Lung (tissue), 12 donors: ENCODE data around the gene OPCML. TPM values are rescaled to one million over a fixed set of nuclear protein-coding genes. Genes with fewer than 3 reads are reported as not detected.

ENCODE experiments used
- ATAC-seq: fragments of 200-7000 bp; cut with Tn5 transposase; one replicate; pipeline ENCODE4 v1.9.1; 2020; ENCODE audit warnings: moderate number of reproducible peaks; ENCODE audit not compliant: insufficient read depth, low FRiP score
- DNase-seq, 3 donors: peaks; one replicate each; pipeline ENCODE4 v3.0.0-alpha.2; 2013 to 2017
- H3K27ac ChIP-seq, 2 donors: one replicate each; pipeline ENCODE4 v1.5.1; 2013; ENCODE audit warnings: mild to moderate bottlenecking in 2 of 2, moderate library complexity in 2 of 2, control low read depth in 1 of 2, inconsistent platforms in 1 of 2, low read depth in 1 of 2, low read length in 1 of 2
- H3K27me3 ChIP-seq, 3 donors: one replicate each; pipeline ENCODE4 v1.5.1; 2013; ENCODE audit warnings: low read length in 2 of 3; ENCODE audit not compliant: control insufficient read depth in 3 of 3, insufficient read depth in 3 of 3
- H3K36me3 ChIP-seq, 4 donors: one replicate each; pipeline ENCODE4 v1.5.1; 2013; ENCODE audit warnings: low read length in 4 of 4, mild to moderate bottlenecking in 1 of 4, moderate library complexity in 1 of 4; ENCODE audit not compliant: control insufficient read depth in 4 of 4, insufficient read depth in 4 of 4
- H3K4me1 ChIP-seq, 5 donors: one replicate each; pipeline ENCODE4 v1.5.1; 2013; ENCODE audit warnings: low read length in 5 of 5, mild to moderate bottlenecking in 2 of 5, moderate library complexity in 1 of 5; ENCODE audit not compliant: control insufficient read depth in 5 of 5, insufficient read depth in 5 of 5
- H3K4me3 ChIP-seq: one replicate; pipeline ENCODE4 v1.5.1; 2013; ENCODE audit warnings: mild to moderate bottlenecking, control low read depth, moderate library complexity
- H3K9ac ChIP-seq, 2 donors: one replicate each; pipeline ENCODE4 v1.5.1; 2013; ENCODE audit warnings: low read length in 2 of 2, control low read depth in 1 of 2; ENCODE audit not compliant: insufficient read depth in 1 of 2
- H3K9me3 ChIP-seq, 4 donors: one replicate each; pipeline ENCODE4 v1.5.1; 2013; ENCODE audit warnings: low read length in 3 of 4, mild to moderate bottlenecking in 1 of 4, moderate library complexity in 1 of 4; ENCODE audit not compliant: control insufficient read depth in 4 of 4, insufficient read depth in 3 of 4
- WGBS, 2 donors: extraction: QIAGEN DNeasy Blood & Tissue Kit; methylation state at CpG; one replicate each; pipeline ENCODE4 v1.1.7; 2013; 5-methylcytosine and 5-hydroxymethylcytosine counted together
- polyA plus RNA-seq, 2 donors: library from polyadenylated mRNA; stranded (reverse); fragments of 200-250 nt; gene quantifications; one replicate each; pipeline ENCODE4 v1.2.1, GENCODE V29; 2013
- total RNA-seq, 2 donors: library from RNA; depleted of rRNA in 1 of 2; stranded (reverse); fragments of >200 nt in 1 of 2; gene quantifications; one replicate each; pipeline ENCODE4 v1.2.1, GENCODE V29; 2014 to 2021
- TF ChIP-seq, protein P1 (sequence below): IDR thresholded peaks from 2 replicates; pipeline ENCODE4 v1.5.1; 2012; ENCODE audit warnings: mild to moderate bottlenecking; ENCODE audit errors: control extremely low read depth, extremely low read depth
- donor health status: control.
- donor health status: control.
- donor health status: Bipolar disorder and iron deficiency.
- donor health status: healthy.
- donor health status: DM: yes; HTN: yes; CAD: no.

OPCML gene
- total and polyA plus RNA-seq, 4 donors = 0.49 to 0.74 TPM; not detected in 2

DNA sequence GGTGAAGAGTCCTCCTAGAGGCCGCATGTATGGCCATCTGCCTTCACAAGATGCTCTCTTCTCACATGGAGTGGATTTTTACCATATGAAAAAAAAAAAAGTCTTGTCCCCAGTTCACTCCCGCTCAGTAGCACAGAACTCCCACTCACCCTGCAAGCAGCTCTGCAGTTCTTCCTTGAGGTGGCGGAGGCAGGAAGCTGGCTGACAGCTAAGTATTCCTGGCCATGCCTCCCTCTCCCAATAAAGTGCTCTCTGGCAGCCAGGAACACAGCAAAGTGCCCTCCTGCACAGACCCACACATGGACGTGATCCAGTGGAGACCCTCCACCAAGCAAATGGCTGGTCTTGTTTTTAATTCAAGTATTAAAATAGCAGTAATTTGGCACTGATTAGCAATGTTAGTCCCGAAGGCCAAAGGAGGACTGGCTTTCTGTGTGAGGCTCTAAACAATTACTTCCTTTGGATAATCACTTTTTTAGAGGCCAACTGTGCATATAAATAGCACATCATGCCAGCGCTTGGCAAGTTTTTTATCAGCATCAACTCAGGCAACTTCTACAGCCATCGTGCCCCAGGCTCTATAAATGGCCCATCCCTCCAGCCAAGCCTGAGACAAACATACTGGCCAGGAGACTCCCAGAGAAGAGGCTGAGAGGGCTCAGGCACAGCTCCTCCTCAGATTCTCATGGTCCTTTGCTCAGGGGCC, 413.6 kb downstream of the OPCML start:
- ATAC-seq = no peak
- peaks cover 0 to 3% (median 0%) of the 10 kb centered on the region in 3 donors for H3K27me3 ChIP-seq
- H3K4me3 ChIP-seq = no peak overlapping the region
- WGBS, 2 donors = 63 to 74% methylated on average over 7 of the region's 7 CpGs
- H3K9me3 ChIP-seq = peaks cover 0 to 2% (median 0%) of the 10 kb centered on the region in 4 donors
- no peaks in the 10 kb centered on the region for H3K36me3 ChIP-seq
- DNase-seq = no peak
- no peak overlapping the region for H3K9ac ChIP-seq
- TF ChIP-seq, protein P1, sequence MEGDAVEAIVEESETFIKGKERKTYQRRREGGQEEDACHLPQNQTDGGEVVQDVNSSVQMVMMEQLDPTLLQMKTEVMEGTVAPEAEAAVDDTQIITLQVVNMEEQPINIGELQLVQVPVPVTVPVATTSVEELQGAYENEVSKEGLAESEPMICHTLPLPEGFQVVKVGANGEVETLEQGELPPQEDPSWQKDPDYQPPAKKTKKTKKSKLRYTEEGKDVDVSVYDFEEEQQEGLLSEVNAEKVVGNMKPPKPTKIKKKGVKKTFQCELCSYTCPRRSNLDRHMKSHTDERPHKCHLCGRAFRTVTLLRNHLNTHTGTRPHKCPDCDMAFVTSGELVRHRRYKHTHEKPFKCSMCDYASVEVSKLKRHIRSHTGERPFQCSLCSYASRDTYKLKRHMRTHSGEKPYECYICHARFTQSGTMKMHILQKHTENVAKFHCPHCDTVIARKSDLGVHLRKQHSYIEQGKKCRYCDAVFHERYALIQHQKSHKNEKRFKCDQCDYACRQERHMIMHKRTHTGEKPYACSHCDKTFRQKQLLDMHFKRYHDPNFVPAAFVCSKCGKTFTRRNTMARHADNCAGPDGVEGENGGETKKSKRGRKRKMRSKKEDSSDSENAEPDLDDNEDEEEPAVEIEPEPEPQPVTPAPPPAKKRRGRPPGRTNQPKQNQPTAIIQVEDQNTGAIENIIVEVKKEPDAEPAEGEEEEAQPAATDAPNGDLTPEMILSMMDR = no peak
- H3K4me1 ChIP-seq = peaks cover 0 to 3% (median 0%) of the 10 kb centered on the region in 5 donors
- no peak overlapping the region for H3K27ac ChIP-seq

DNA sequence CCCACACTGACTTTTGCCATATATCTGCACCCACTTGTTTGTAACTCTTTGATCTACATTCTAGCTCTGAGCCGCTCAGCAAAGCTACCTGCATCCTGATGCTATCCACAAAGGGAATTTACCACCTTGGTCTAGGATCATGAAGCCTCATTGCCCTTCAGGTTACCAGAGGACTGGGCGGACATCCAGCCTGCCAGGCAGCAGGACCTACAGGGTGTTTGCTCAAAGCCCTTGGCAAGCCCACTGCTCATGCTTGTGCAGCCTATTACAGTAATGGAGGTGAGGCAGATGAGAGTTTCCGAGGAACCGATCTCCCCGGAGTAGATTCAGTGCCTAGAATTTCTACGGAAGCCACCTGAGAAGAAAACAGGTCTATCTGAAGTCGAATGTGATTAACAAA, 417.2 kb downstream of the OPCML start:
- WGBS, 2 donors = 90 to 93% methylated on average over 7 of the region's 7 CpGs

DNA sequence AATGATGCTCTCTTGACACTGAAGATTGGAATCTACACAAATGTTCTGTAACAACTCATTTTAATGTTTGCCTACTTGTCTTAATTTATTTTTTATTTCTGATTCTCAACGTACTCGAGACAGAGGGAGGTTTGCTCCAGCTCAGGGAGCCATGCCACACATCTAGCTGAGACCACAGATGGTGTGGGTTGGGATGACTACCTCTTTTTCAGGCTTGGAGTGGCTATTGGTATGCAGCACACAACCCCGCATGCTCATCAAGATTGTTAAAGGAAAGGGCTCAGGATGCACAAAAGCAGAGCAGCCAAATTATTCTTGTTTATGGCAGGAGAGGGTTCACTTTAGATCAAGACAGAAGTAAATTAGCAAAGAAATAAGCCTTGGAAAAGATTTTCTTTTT, 424.5 kb downstream of the OPCML start:
- Histone ChIP-seq H3K4me1 (no peaks in the 10 kb centered on the region), H3K9me3 (peaks cover 0 to 1% (median 0%) of the 10 kb centered on the region in 4 donors), H3K9ac (no peak overlapping the region), H3K4me3 (no peak overlapping the region), H3K27ac (no peak overlapping the region), H3K36me3 (no peaks in the 10 kb centered on the region), H3K27me3 (peaks cover 0 to 4% (median 0%) of the 10 kb centered on the region in 3 donors)
- WGBS, 2 donors = 66 to 83% methylated on average over 3 of the region's 3 CpGs
- TF ChIP-seq, protein P1 = no peak
- DNase-seq (no peak), ATAC-seq (no peak)

More for the DNA sequence above, 417.2 kb downstream of the OPCML start:
- Histone ChIP-seq H3K36me3 (no peaks in the 10 kb centered on the region), H3K27me3 (peaks cover 0 to 3% (median 0%) of the 10 kb centered on the region in 3 donors), H3K4me1 (peaks cover 0 to 2% (median 0%) of the 10 kb centered on the region in 5 donors), H3K4me3 (no peak overlapping the region), H3K9ac (no peak overlapping the region), H3K27ac (no peak overlapping the region), H3K9me3 (peaks cover 0 to 2% (median 0%) of the 10 kb centered on the region in 4 donors)
- TF ChIP-seq, protein P1 = no peak
- no peak for DNase-seq
- no peak for ATAC-seq
